ENCODE results near the gene TSFM. TPM values are rescaled to one million over a fixed set of nuclear protein-coding genes. Genes with fewer than 3 reads are reported as not detected.

The TSFM gene
- total and polyA plus RNA-seq, 2 of the 13 experiments (the other 11 are each of a cell fraction or from before 2014, with no cell fraction given): 29.8 to 68.3 TPM

DNA sequence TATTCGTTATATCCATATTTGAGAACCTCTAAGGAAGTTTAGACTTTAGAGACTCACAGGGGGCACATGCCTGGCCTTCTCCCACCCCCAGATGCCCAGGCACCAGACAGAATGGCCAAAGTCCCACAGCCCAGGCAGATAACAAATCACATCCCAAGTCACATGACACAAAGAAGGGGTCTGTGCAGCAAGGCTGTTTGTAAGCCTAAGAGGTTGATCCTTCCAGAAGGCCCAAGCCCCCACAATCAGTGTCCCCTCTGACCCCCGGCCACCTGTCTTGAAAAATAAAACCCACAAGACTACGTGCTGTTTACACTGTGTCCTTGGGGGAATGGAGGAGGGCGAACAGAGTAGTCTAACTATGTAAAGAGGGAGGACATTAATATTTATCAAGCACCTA, 58.9 kb downstream of the TSFM start:
- FAIRE-seq (no peak), DNase-seq (ENCODE audit: low spot score) (no peak), ATAC-seq (no peak)
- Histone ChIP-seq H3K4me2 (ENCODE audit: low read depth, low read length) (peak overlapping the region; percentile 88), H2AFZ (ENCODE audit: low read length) (no peak overlapping the region), H3K27ac (ENCODE audit: extremely low read length, insufficient read depth, low read length) (no peak overlapping the region), H4K20me1 (ENCODE audit: insufficient read depth, low read length) (peaks cover 90% of the 10 kb centered on the region), H3K4me3 (replicated peaks in 1 of 3; ENCODE audit: insufficient read depth in 1 of 3, low read depth in 2 of 3, low read length in 3 of 3) (0 out of 6 replicates have a peak overlapping the region, but pooled peaks of 2 of the 3 experiments have one; percentile 5 to 6), H3K27me3 (ENCODE audit: control insufficient read depth in 1 of 2, insufficient read depth in 2 of 2, low read length in 2 of 2) (no peaks in the 10 kb centered on the region; a peak in 1 of 5 replicates), H3K4me1 (ENCODE audit: insufficient read depth, low read length) (peaks cover 82% of the 10 kb centered on the region), H3K9ac (ENCODE audit: insufficient read depth, low read depth, low read length) (no peak overlapping the region), H3K9me3 (ENCODE audit: low read length) (no peaks in the 10 kb centered on the region), H3K36me3 (replicated peaks in 1 of 2; ENCODE audit: control insufficient read depth in 1 of 2, insufficient read depth in 2 of 2, low read length in 2 of 2) (peaks cover 4 to 6% of the 10 kb centered on the region in 2 experiments; a peak in 3 of 5 replicates), H3K79me2 (ENCODE audit: insufficient read depth, low read length) (peaks cover 93% of the 10 kb centered on the region)
- in situ Hi-C loops (cut with HindIII; ENCODE audit: extremely low pct_ligation_motif_present, low pct_unique_long_range_greater_than_20kb): loop anchor here (5.0 kb wide), 1 partner anchor 56 kb away; no protein-coding TSS in a partner anchor
- POLR2A ChIA-PET: interaction anchor here (1.4 kb wide), 1 partner anchor 55 kb away, joined by 6 read pairs; no protein-coding TSS in a partner anchor
- intact Hi-C loops (cut with micrococcal nuclease; ENCODE audit: unreplicated experiment): loop anchor here (5.0 kb wide), 1 partner anchor 69 kb away; the partner anchor contains the start of genes EEF1AKMT3 and METTL1
- TF ChIP-seq, protein P1, sequence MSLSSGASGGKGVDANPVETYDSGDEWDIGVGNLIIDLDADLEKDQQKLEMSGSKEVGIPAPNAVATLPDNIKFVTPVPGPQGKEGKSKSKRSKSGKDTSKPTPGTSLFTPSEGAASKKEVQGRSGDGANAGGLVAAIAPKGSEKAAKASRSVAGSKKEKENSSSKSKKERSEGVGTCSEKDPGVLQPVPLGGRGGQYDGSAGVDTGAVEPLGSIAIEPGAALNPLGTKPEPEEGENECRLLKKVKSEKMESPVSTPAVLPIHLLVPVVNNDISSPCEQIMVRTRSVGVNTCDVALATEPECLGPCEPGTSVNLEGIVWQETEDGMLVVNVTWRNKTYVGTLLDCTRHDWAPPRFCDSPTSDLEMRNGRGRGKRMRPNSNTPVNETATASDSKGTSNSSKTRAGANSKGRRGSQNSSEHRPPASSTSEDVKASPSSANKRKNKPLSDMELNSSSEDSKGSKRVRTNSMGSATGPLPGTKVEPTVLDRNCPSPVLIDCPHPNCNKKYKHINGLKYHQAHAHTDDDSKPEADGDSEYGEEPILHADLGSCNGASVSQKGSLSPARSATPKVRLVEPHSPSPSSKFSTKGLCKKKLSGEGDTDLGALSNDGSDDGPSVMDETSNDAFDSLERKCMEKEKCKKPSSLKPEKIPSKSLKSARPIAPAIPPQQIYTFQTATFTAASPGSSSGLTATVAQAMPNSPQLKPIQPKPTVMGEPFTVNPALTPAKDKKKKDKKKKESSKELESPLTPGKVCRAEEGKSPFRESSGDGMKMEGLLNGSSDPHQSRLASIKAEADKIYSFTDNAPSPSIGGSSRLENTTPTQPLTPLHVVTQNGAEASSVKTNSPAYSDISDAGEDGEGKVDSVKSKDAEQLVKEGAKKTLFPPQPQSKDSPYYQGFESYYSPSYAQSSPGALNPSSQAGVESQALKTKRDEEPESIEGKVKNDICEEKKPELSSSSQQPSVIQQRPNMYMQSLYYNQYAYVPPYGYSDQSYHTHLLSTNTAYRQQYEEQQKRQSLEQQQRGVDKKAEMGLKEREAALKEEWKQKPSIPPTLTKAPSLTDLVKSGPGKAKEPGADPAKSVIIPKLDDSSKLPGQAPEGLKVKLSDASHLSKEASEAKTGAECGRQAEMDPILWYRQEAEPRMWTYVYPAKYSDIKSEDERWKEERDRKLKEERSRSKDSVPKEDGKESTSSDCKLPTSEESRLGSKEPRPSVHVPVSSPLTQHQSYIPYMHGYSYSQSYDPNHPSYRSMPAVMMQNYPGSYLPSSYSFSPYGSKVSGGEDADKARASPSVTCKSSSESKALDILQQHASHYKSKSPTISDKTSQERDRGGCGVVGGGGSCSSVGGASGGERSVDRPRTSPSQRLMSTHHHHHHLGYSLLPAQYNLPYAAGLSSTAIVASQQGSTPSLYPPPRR (CRISPR knock-in tag; IDR thresholded peaks at IDR 0.05; ENCODE audit: borderline replicate concordance): no peak
- TF ChIP-seq ZNF75D (CRISPR knock-in tag; IDR thresholded peaks at IDR 0.05; ENCODE audit: borderline replicate concordance) (no peak), ZSCAN21 (CRISPR knock-in tag; IDR thresholded peaks at IDR 0.05; ENCODE audit: borderline replicate concordance) (no peak), HNF4A (CRISPR knock-in tag; IDR thresholded peaks at IDR 0.05) (peak; percentile 20; the same call in 1 of the 2 replicates)
- TF ChIP-seq, protein P2, sequence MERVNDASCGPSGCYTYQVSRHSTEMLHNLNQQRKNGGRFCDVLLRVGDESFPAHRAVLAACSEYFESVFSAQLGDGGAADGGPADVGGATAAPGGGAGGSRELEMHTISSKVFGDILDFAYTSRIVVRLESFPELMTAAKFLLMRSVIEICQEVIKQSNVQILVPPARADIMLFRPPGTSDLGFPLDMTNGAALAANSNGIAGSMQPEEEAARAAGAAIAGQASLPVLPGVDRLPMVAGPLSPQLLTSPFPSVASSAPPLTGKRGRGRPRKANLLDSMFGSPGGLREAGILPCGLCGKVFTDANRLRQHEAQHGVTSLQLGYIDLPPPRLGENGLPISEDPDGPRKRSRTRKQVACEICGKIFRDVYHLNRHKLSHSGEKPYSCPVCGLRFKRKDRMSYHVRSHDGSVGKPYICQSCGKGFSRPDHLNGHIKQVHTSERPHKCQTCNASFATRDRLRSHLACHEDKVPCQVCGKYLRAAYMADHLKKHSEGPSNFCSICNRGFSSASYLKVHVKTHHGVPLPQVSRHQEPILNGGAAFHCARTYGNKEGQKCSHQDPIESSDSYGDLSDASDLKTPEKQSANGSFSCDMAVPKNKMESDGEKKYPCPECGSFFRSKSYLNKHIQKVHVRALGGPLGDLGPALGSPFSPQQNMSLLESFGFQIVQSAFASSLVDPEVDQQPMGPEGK (CRISPR knock-in tag; IDR thresholded peaks at IDR 0.05): peak; percentile 29; the same call in 1 of the 2 replicates
- TF ChIP-seq, protein P3, sequence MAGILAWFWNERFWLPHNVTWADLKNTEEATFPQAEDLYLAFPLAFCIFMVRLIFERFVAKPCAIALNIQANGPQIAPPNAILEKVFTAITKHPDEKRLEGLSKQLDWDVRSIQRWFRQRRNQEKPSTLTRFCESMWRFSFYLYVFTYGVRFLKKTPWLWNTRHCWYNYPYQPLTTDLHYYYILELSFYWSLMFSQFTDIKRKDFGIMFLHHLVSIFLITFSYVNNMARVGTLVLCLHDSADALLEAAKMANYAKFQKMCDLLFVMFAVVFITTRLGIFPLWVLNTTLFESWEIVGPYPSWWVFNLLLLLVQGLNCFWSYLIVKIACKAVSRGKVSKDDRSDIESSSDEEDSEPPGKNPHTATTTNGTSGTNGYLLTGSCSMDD (CRISPR knock-in tag; IDR thresholded peaks at IDR 0.05): no peak
- WGBS (ENCODE audit: low lambda C conversion rate): 46% methylated on average over 4 of the region's 4 CpGs
- no TSS peak for BruUV-seq (replicated peaks)
- CTCF ChIA-PET (ENCODE audit: low intra/inter-chr PET ratio, low total read pairs): interaction anchor here (1.1 kb wide), 1 partner anchor 64 kb away, joined by 4 read pairs; no protein-coding TSS in a partner anchor
